DND-41 (cell line): ENCODE data around the gene CHST3.

Experiments
- ATAC-seq: fragments of 200-7000 bp; cut with Tn5 transposase; 3 replicates; pipeline ENCODE4 v1.9.1; 2021; ENCODE audit warnings: low read depth; ENCODE audit not compliant: insufficient read depth
- DNase-seq: peaks from one replicate; pipeline ENCODE4 v3.0.0-alpha.2; 2020
- H2AFZ ChIP-seq: 2 replicates; pipeline ENCODE4 v1.6.0; 2012; ENCODE audit warnings: low read depth, low read length
- H3K27ac ChIP-seq: 2 replicates; pipeline ENCODE4 v1.5.1; 2012; ENCODE audit warnings: low read length, inconsistent platforms
- H3K27me3 ChIP-seq: fragments of 200-600 bp; sonication (generic); 2 replicates; pipeline ENCODE4 v1.6.0; 2012; ENCODE audit warnings: low read length, mild to moderate bottlenecking, inconsistent platforms; ENCODE audit not compliant: insufficient read depth, poor library complexity
- H3K36me3 ChIP-seq: 2 replicates; pipeline ENCODE4 v1.5.1; 2012; ENCODE audit warnings: low read length, inconsistent platforms; ENCODE audit not compliant: insufficient read depth
- H3K4me1 ChIP-seq: 2 replicates; pipeline ENCODE4 v1.5.1; 2012; ENCODE audit warnings: mild to moderate bottlenecking, low read length; ENCODE audit not compliant: insufficient read depth
- H3K4me2 ChIP-seq: 2 replicates; pipeline ENCODE4 v1.6.0; 2012; ENCODE audit warnings: mild to moderate bottlenecking, moderate library complexity, low read length, inconsistent platforms; ENCODE audit not compliant: insufficient read depth
- H3K4me3 ChIP-seq, 2 experiments: fragments of 200-600 bp in 1 of 2; shearing (Covaris generic) in 1 of 2; 2 replicates each; pipeline ENCODE4 v1.5.1; 2012 to 2016; ENCODE audit warnings: inconsistent platforms in 2 of 2, low read length in 2 of 2, mild to moderate bottlenecking in 2 of 2, low read depth in 1 of 2, moderate library complexity in 1 of 2
- H3K79me2 ChIP-seq: 2 replicates; pipeline ENCODE4 v1.6.0; 2012; ENCODE audit warnings: low read length, inconsistent platforms; ENCODE audit not compliant: insufficient read depth
- H3K9ac ChIP-seq: 2 replicates; pipeline ENCODE4 v1.6.0; 2012; ENCODE audit warnings: low read depth, mild to moderate bottlenecking, inconsistent platforms, low read length, moderate library complexity
- H3K9me3 ChIP-seq: 2 replicates; pipeline ENCODE4 v1.5.1; 2012; ENCODE audit warnings: low read length, moderate library complexity, mild to moderate bottlenecking, inconsistent platforms; ENCODE audit not compliant: insufficient read depth, severe bottlenecking
- H4K20me1 ChIP-seq: 2 replicates; pipeline ENCODE4 v1.6.0; 2012; ENCODE audit warnings: low read length; ENCODE audit not compliant: insufficient read depth
- CTCF ChIP-seq: IDR thresholded peaks from 2 replicates; pipeline ENCODE4 v1.5.1; 2012; ENCODE audit warnings: borderline replicate concordance, low read length, moderate library complexity, mild to moderate bottlenecking; ENCODE audit not compliant: poor library complexity, severe bottlenecking; ENCODE audit errors: extremely low read depth
- EZH2 ChIP-seq: IDR thresholded peaks from 3 replicates; pipeline ENCODE4 v1.6.1; 2012; ENCODE audit warnings: borderline replicate concordance, low read depth, mild to moderate bottlenecking, moderate library complexity, low read length, inconsistent platforms; ENCODE audit not compliant: severe bottlenecking

Gene CHST3

GRCh38 chr10:72012796-72013195 is 48.6 kb downstream of the CHST3 start:
- TF ChIP-seq CTCF: no peak
- no peak for TF ChIP-seq EZH2
- DNase-seq: no peak
- H3K4me3 ChIP-seq: no peak overlapping the region
- no peak overlapping the region for H3K4me2 ChIP-seq
- H3K9ac ChIP-seq: no peak overlapping the region
- H2AFZ ChIP-seq: no peak overlapping the region
- no peaks in the 10 kb centered on the region for H3K36me3 ChIP-seq
- ATAC-seq: no peak
- no peak overlapping the region for H3K27ac ChIP-seq
- no peaks in the 10 kb centered on the region for H3K4me1 ChIP-seq
- H4K20me1 ChIP-seq: no peaks in the 10 kb centered on the region
- H3K79me2 ChIP-seq: no peaks in the 10 kb centered on the region
- H3K9me3 ChIP-seq: no peaks in the 10 kb centered on the region
- H3K27me3 ChIP-seq: no peaks in the 10 kb centered on the region

- Histone ChIP-seq H2AFZ (no peak overlapping the region), H3K9ac (no peak overlapping the region), H3K36me3 (no peaks in the 10 kb centered on the region), H3K4me1 (no peaks in the 10 kb centered on the region), H3K4me3 (no peak overlapping the region), H3K27ac (no peak overlapping the region), H4K20me1 (no peaks in the 10 kb centered on the region), H3K4me2 (no peak overlapping the region), H3K79me2 (no peaks in the 10 kb centered on the region), H3K9me3 (no peaks in the 10 kb centered on the region), H3K27me3 (no peaks in the 10 kb centered on the region)
- DNase-seq (no peak), ATAC-seq (no peak)
- TF ChIP-seq EZH2: no peak
- no peak for TF ChIP-seq CTCF
Observed at GRCh38 chr10:72013202-72013945, 49.2 kb downstream of the CHST3 start.

GRCh38 chr10:72014197-72014596 is 50.0 kb downstream of the CHST3 start:
- H2AFZ ChIP-seq: no peak overlapping the region
- H3K27me3 ChIP-seq: no peaks in the 10 kb centered on the region
- H4K20me1 ChIP-seq: no peaks in the 10 kb centered on the region
- H3K9ac ChIP-seq: no peak overlapping the region
- H3K36me3 ChIP-seq: no peaks in the 10 kb centered on the region
- DNase-seq (no peak), ATAC-seq (no peak)
- no peaks in the 10 kb centered on the region for H3K79me2 ChIP-seq
- no peak overlapping the region for H3K27ac ChIP-seq
- no peak for TF ChIP-seq CTCF
- TF ChIP-seq EZH2: no peak
- no peaks in the 10 kb centered on the region for H3K9me3 ChIP-seq
- no peak overlapping the region for H3K4me3 ChIP-seq
- no peaks in the 10 kb centered on the region for H3K4me1 ChIP-seq
- no peak overlapping the region for H3K4me2 ChIP-seq
